GM23338 (cell line): ENCODE data around the gene PRUNE1. TPM values are rescaled to one million over a fixed set of nuclear protein-coding genes. Genes with fewer than 3 reads are reported as not detected.

Source experiments
- ATAC-seq: fragments of 200-7000 bp; cut with Tn5 transposase; 3 replicates; pipeline ENCODE4 v1.9.1; 2020
- DNase-seq: peaks from one replicate; pipeline ENCODE4 v3.0.0-alpha.2; 2015; ENCODE audit warnings: low spot score
- H2AFZ ChIP-seq: fragments of 200-600 bp; sonication (generic); 2 replicates; pipeline ENCODE4 v1.8.0; 2016; ENCODE audit warnings: antibody characterized with exemption, mild to moderate bottlenecking, moderate library complexity
- H3F3A ChIP-seq: fragments of 200-600 bp; sonication (generic); replicated peaks from 2 replicates; pipeline ENCODE4 v1.8.0; 2017; ENCODE audit warnings: antibody characterized with exemption, mixed run types, low read depth
- H3K27ac ChIP-seq: fragments of 200-600 bp; sonication (generic); 2 replicates; pipeline ENCODE4 v1.6.1; 2016; ENCODE audit warnings: low read depth
- H3K27me3 ChIP-seq: fragments of 200-600 bp; sonication (generic); 2 replicates; pipeline ENCODE4 v1.8.0; 2016; ENCODE audit warnings: mild to moderate bottlenecking, mixed run types, moderate library complexity; ENCODE audit not compliant: insufficient read depth
- H3K36me3 ChIP-seq: fragments of 200-600 bp; sonication (generic); 2 replicates; pipeline ENCODE4 v1.8.0; 2016; ENCODE audit warnings: mild to moderate bottlenecking; ENCODE audit not compliant: insufficient read depth
- H3K4me1 ChIP-seq: fragments of 200-600 bp; sonication (generic); 2 replicates; pipeline ENCODE4 v1.8.0; 2016; ENCODE audit warnings: mild to moderate bottlenecking, moderate library complexity; ENCODE audit not compliant: insufficient read depth
- H3K4me2 ChIP-seq: fragments of 200-600 bp; sonication (generic); 2 replicates; pipeline ENCODE4 v1.7.1; 2017; ENCODE audit warnings: mixed run types
- H3K4me3 ChIP-seq: fragments of 200-600 bp; sonication (generic); 2 replicates; pipeline ENCODE4 v1.6.1; 2016; ENCODE audit warnings: mixed run types
- H3K79me2 ChIP-seq: fragments of 200-600 bp; sonication (generic); replicated peaks from 2 replicates; pipeline ENCODE4 v1.8.0; 2017; ENCODE audit warnings: mild to moderate bottlenecking; ENCODE audit not compliant: insufficient read depth
- H3K9me2 ChIP-seq: fragments of 200-600 bp; sonication (generic); 2 replicates; pipeline ENCODE4 v1.8.0; 2017; ENCODE audit not compliant: insufficient read depth
- H4K20me1 ChIP-seq: fragments of 200-600 bp; sonication (generic); replicated peaks from 2 replicates; pipeline ENCODE4 v1.8.0; 2017; ENCODE audit warnings: mild to moderate bottlenecking; ENCODE audit not compliant: insufficient read depth
- H3K27ac Mint-ChIP-seq: 2 replicates; pipeline ENCODE4 v1.8.0; 2020; ENCODE audit warnings: inconsistent platforms, mild to moderate bottlenecking, moderate library complexity, mixed read lengths
- H3K27me3 Mint-ChIP-seq: 3 replicates; pipeline ENCODE4 v1.8.0; 2022; ENCODE audit warnings: low read depth, mild to moderate bottlenecking, moderate library complexity, mixed read lengths, inconsistent platforms; ENCODE audit not compliant: insufficient read depth, poor library complexity
- H3K36me3 Mint-ChIP-seq: 3 replicates; pipeline ENCODE4 v1.8.0; 2021; ENCODE audit warnings: low read depth, mild to moderate bottlenecking, inconsistent platforms, moderate library complexity, mixed read lengths
- H3K4me1 Mint-ChIP-seq: 3 replicates; pipeline ENCODE4 v1.8.0; 2020; ENCODE audit warnings: mild to moderate bottlenecking, inconsistent platforms, mixed read lengths
- H3K4me3 Mint-ChIP-seq: 3 replicates; pipeline ENCODE4 v1.8.0; 2021; ENCODE audit warnings: moderate library complexity, mild to moderate bottlenecking, inconsistent platforms, mixed read lengths
- H3K9me3 Mint-ChIP-seq: 3 replicates; pipeline ENCODE4 v1.8.0; 2020; ENCODE audit warnings: moderate library complexity, mild to moderate bottlenecking, inconsistent platforms, mixed read lengths
- CREB1 ChIP-seq: fragments of 250-450 bp; sonication (Bioruptor Pico); IDR thresholded peaks from 2 replicates; pipeline ENCODE4 v1.5.0; 2020; ENCODE audit warnings: low read depth, mild to moderate bottlenecking, moderate library complexity
- ETS1 ChIP-seq: IDR thresholded peaks from 2 replicates; pipeline ENCODE4 v1.6.1; 2016; ENCODE audit warnings: antibody characterized with exemption
- EZH2 ChIP-seq: fragments of 200-600 bp; sonication (generic); IDR thresholded peaks from one replicate; pipeline ENCODE4 v1.8.0; 2017; ENCODE audit warnings: antibody characterized with exemption, mild to moderate bottlenecking, low read depth; ENCODE audit not compliant: unreplicated experiment
- JUNB ChIP-seq: IDR thresholded peaks from one replicate; pipeline ENCODE4 v1.6.1; 2016; ENCODE audit warnings: antibody characterized with exemption; ENCODE audit not compliant: unreplicated experiment
- NANOG ChIP-seq: IDR thresholded peaks from 2 replicates; pipeline ENCODE4 v1.6.1; 2016; ENCODE audit warnings: antibody characterized with exemption, borderline replicate concordance
- REST ChIP-seq: IDR thresholded peaks from one replicate; pipeline ENCODE4 v1.6.1; 2018; ENCODE audit warnings: antibody characterized with exemption; ENCODE audit not compliant: unreplicated experiment
- STAT1 ChIP-seq: IDR thresholded peaks from one replicate; pipeline ENCODE4 v1.6.1; 2016; ENCODE audit warnings: antibody characterized with exemption; ENCODE audit not compliant: unreplicated experiment
- polyA plus RNA-seq: library from polyadenylated mRNA; unstranded; fragments of >200 nt; fragmentation: Nextera tagmentation; extraction: Ambion mirVana; gene quantifications from 2 replicates; pipeline ENCODE4 v1.2.1, GENCODE V29; 2016
- total RNA-seq: library from RNA; depleted of rRNA; stranded (reverse); fragments of >200 nt; shearing (Covaris generic); gene quantifications from 2 replicates; pipeline ENCODE4 v1.2.3, GENCODE V29; 2014
- TF ChIP-seq, protein P1 (sequence below): fragments of 250-450 bp; sonication (Bioruptor Pico); IDR thresholded peaks from 2 replicates; pipeline ENCODE4 v1.5.0; 2020; ENCODE audit warnings: mild to moderate bottlenecking, moderate library complexity

PRUNE1 gene
- total and polyA plus RNA-seq, 2 experiments from 2014 or later = 14.7 to 33.2 TPM

DNA sequence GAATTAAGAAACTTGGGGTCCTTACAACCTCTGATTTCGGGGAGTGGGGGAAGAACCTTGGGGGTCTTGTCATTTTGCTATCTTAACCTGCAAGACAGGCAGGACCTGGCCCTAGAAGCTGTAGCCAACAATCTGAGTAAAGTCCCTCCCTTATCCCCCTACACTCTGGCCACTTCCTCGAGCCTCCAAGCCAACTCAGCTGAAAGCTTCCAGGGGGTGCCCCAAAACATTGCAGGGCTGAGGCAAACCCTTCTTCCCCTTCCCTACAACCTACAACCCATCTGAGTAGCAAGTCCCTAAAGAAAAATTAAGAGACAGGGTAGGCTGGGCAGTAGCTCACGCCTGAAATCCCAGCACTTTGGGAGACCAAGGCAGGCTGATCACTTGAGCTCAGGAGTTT, 38.6 kb upstream of the PRUNE1 start:
- H3K4me1 ChIP-seq = peaks cover 36% of the 10 kb centered on the region
- no peaks in the 10 kb centered on the region for H3K9me2 ChIP-seq
- peaks cover 19% of the 10 kb centered on the region for H3F3A ChIP-seq
- H3K4me3 ChIP-seq = no peak overlapping the region
- H3K36me3 ChIP-seq = peaks cover 38% of the 10 kb centered on the region
- Mint-ChIP-seq H3K4me1 (peaks cover 42% of the 10 kb centered on the region), H3K9me3 (no peaks in the 10 kb centered on the region; the same call in 2 of the 3 replicates), H3K36me3 (peaks cover 57% of the 10 kb centered on the region), H3K27ac (no peak overlapping the region), H3K27me3 (peaks cover 21% of the 10 kb centered on the region), H3K4me3 (no peak overlapping the region)
- no peak overlapping the region for H2AFZ ChIP-seq
- peaks cover 58% of the 10 kb centered on the region for H3K79me2 ChIP-seq
- H3K27me3 ChIP-seq = no peaks in the 10 kb centered on the region
- H3K27ac ChIP-seq = no peak overlapping the region; the same call in 1 of the 2 replicates
- DNase-seq (no peak), ATAC-seq (no peak)
- H4K20me1 ChIP-seq = peaks cover 30% of the 10 kb centered on the region
- no peak for TF ChIP-seq REST
- no peak for TF ChIP-seq ETS1
- TF ChIP-seq JUNB = no peak
- no peak overlapping the region for H3K4me2 ChIP-seq

- peaks cover 48% of the 10 kb centered on the region for H3K4me1 Mint-ChIP-seq
- peak overlapping the region; percentile 82 for H3K4me3 Mint-ChIP-seq
- 0 out of 2 replicates have a peak overlapping the region, but pooled peaks have one; percentile 66 for H3K27ac Mint-ChIP-seq
- H3K27me3 Mint-ChIP-seq = peaks cover 24% of the 10 kb centered on the region
- ATAC-seq = peak; percentile 4
- H3K27ac ChIP-seq = peak overlapping the region; percentile 88; the same call in 1 of the 2 replicates
- peak overlapping the region; percentile 88 for H3K4me3 ChIP-seq
- H4K20me1 ChIP-seq = peaks cover 24% of the 10 kb centered on the region
- peaks cover 13% of the 10 kb centered on the region for H3F3A ChIP-seq
- H3K79me2 ChIP-seq = peaks cover 67% of the 10 kb centered on the region
- H3K4me2 ChIP-seq = peak overlapping the region; percentile 96
- H2AFZ ChIP-seq = no peak overlapping the region
- peaks cover 45% of the 10 kb centered on the region for H3K36me3 Mint-ChIP-seq
- peaks cover 39% of the 10 kb centered on the region for H3K4me1 ChIP-seq
- no peaks in the 10 kb centered on the region for H3K9me2 ChIP-seq
- no peak for TF ChIP-seq EZH2
- TF ChIP-seq NANOG = no peak
- no peak for TF ChIP-seq STAT1
- TF ChIP-seq ETS1 = no peak
- TF ChIP-seq, protein P1, sequence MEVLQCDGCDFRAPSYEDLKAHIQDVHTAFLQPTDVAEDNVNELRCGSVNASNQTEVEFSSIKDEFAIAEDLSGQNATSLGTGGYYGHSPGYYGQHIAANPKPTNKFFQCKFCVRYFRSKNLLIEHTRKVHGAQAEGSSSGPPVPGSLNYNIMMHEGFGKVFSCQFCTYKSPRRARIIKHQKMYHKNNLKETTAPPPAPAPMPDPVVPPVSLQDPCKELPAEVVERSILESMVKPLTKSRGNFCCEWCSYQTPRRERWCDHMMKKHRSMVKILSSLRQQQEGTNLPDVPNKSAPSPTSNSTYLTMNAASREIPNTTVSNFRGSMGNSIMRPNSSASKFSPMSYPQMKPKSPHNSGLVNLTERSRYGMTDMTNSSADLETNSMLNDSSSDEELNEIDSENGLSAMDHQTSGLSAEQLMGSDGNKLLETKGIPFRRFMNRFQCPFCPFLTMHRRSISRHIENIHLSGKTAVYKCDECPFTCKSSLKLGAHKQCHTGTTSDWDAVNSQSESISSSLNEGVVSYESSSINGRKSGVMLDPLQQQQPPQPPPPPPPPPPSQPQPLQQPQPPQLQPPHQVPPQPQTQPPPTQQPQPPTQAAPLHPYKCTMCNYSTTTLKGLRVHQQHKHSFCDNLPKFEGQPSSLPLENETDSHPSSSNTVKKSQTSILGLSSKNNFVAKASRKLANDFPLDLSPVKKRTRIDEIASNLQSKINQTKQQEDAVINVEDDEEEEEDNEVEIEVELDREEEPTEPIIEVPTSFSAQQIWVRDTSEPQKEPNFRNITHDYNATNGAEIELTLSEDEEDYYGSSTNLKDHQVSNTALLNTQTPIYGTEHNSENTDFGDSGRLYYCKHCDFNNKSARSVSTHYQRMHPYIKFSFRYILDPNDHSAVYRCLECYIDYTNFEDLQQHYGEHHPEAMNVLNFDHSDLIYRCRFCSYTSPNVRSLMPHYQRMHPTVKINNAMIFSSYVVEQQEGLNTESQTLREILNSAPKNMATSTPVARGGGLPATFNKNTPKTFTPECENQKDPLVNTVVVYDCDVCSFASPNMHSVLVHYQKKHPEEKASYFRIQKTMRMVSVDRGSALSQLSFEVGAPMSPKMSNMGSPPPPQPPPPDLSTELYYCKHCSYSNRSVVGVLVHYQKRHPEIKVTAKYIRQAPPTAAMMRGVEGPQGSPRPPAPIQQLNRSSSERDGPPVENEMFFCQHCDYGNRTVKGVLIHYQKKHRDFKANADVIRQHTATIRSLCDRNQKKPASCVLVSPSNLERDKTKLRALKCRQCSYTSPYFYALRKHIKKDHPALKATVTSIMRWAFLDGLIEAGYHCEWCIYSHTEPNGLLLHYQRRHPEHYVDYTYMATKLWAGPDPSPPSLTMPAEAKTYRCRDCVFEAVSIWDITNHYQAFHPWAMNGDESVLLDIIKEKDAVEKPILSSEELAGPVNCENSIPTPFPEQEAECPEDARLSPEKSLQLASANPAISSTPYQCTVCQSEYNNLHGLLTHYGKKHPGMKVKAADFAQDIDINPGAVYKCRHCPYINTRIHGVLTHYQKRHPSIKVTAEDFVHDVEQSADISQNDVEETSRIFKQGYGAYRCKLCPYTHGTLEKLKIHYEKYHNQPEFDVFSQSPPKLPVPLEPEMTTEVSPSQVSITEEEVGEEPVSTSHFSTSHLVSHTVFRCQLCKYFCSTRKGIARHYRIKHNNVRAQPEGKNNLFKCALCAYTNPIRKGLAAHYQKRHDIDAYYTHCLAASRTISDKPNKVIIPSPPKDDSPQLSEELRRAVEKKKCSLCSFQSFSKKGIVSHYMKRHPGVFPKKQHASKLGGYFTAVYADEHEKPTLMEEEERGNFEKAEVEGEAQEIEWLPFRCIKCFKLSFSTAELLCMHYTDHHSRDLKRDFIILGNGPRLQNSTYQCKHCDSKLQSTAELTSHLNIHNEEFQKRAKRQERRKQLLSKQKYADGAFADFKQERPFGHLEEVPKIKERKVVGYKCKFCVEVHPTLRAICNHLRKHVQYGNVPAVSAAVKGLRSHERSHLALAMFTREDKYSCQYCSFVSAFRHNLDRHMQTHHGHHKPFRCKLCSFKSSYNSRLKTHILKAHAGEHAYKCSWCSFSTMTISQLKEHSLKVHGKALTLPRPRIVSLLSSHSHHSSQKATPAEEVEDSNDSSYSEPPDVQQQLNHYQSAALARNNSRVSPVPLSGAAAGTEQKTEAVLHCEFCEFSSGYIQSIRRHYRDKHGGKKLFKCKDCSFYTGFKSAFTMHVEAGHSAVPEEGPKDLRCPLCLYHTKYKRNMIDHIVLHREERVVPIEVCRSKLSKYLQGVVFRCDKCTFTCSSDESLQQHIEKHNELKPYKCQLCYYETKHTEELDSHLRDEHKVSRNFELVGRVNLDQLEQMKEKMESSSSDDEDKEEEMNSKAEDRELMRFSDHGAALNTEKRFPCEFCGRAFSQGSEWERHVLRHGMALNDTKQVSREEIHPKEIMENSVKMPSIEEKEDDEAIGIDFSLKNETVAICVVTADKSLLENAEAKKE (CRISPR knock-in tag) = no peak
- TF ChIP-seq CREB1 (CRISPR knock-in tag) = no peak
- H3K36me3 ChIP-seq = peaks cover 26% of the 10 kb centered on the region
- DNase-seq = peak; percentile 19
- no peaks in the 10 kb centered on the region for H3K9me3 Mint-ChIP-seq
- 0 out of 2 replicates have a peak, but pooled peaks cover 1% of the 10 kb centered on the region for H3K27me3 ChIP-seq
These were observed 37.3 kb upstream of the PRUNE1 start for GRCh38 chr1:150970808-150971582.
